ENCODE measurements around the gene PTPRA.

DNA sequence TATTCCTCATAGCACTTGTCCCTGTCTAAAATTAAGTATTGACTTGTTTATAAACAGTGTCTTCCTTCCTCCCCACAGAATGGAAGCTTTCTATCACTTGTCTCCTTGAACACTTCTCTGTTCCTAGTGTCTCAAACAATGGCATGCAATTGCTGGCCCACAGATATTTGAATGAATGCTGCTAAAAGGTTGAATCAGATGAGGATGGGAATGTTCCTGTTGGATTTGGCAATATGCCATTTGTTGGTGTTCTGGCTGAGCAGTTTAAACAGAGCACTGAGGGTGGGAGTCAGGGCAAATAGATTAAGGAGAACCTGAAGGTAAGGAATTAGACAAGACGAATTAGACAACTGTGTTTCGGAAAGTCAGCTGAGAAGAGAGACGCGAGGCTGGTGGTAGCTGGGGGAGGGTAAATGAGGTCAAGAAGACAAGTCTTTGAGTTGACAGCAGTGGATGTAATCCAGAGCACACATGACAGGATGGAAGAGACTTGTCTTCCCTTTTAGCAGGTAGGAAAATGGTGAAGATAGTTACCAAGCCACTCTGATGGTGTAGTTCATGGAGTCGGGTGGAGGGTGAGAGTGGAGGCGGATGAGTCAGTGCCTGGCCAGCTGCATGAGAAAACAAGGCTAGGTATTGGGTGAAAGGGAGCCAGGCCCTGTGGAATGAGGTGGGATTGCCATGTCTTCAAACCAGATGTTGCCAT lies 111.8 kb downstream of the PTPRA start:
- no peak for TF ChIP-seq EZH2phosphoT487 (IDR thresholded peaks at IDR 0.05; ENCODE audit: borderline replicate concordance, low read depth, low read length)
- TF ChIP-seq, protein P1, sequence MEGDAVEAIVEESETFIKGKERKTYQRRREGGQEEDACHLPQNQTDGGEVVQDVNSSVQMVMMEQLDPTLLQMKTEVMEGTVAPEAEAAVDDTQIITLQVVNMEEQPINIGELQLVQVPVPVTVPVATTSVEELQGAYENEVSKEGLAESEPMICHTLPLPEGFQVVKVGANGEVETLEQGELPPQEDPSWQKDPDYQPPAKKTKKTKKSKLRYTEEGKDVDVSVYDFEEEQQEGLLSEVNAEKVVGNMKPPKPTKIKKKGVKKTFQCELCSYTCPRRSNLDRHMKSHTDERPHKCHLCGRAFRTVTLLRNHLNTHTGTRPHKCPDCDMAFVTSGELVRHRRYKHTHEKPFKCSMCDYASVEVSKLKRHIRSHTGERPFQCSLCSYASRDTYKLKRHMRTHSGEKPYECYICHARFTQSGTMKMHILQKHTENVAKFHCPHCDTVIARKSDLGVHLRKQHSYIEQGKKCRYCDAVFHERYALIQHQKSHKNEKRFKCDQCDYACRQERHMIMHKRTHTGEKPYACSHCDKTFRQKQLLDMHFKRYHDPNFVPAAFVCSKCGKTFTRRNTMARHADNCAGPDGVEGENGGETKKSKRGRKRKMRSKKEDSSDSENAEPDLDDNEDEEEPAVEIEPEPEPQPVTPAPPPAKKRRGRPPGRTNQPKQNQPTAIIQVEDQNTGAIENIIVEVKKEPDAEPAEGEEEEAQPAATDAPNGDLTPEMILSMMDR (conservative IDR thresholded peaks at IDR 0.05; ENCODE audit: low read length) = no peak
